ENCODE measurements around the gene TSPAN5. TPM values are rescaled to one million over a fixed set of nuclear protein-coding genes. Genes with fewer than 3 reads are reported as not detected.

Gene TSPAN5
- total and polyA plus RNA-seq, 2 of the 4 experiments (the other 2 are of a cell fraction): 64.8 to 79.6 TPM

DNA sequence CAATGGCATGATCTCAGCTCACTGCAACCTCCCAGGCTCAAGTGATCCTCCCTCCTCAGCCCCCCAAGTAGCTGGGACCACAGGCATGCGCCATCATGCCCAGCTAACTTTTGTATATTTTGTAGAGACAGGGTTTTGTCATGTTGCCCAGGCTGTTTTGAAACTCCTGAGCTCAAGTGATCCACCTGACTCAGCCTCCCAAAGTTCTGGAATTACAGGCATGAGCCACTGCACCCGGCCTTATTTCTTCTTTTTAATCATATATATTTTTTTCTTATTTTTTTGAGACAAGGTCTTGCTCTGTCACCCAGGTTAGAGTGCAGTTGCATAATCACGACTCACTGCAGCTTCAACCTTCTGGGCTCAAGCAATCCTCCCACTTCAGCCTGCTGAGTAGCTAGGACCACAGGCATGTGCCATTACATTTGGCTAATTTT lies 184.0 kb downstream of the TSPAN5 start:
- Histone ChIP-seq H3K18ac (ENCODE audit: low read depth, low read length) (peak overlapping the region; percentile 19; the same call in 1 of the 2 replicates), H4K8ac (ENCODE audit: low read depth in 2 of 2, low read length in 2 of 2) (no peak overlapping the region), H3K27me3 (ENCODE audit: control insufficient read depth, insufficient read depth, low read length) (no peaks in the 10 kb centered on the region), H2AK9ac (replicated peaks; ENCODE audit: low read depth, low read length, poor library complexity) (no peak overlapping the region), H3K4me2 (ENCODE audit: low read depth, low read length) (no peak overlapping the region), H3K4me1 (ENCODE audit: control insufficient read depth, insufficient read depth, low read length) (peaks cover 6% of the 10 kb centered on the region), H3K56ac (ENCODE audit: extremely low read depth, insufficient read depth, low read length) (no peak overlapping the region), H4K91ac (ENCODE audit: insufficient read depth, low read depth, low read length) (no peak overlapping the region), H2BK20ac (ENCODE audit: low read depth, low read length) (peak overlapping the region; percentile 57; the same call in 1 of the 2 replicates), H3K9me1 (ENCODE audit: insufficient read depth, low read length) (peaks cover 21% of the 10 kb centered on the region), H3K79me1 (ENCODE audit: low read depth in 1 of 2, low read length in 2 of 2) (peaks cover 15 to 38% of the 10 kb centered on the region in 2 experiments), H3K36me3 (ENCODE audit: control insufficient read depth, insufficient read depth, low read length) (peaks cover 38% of the 10 kb centered on the region), H3K9me3 (ENCODE audit: control insufficient read depth, insufficient read depth, low read length) (no peaks in the 10 kb centered on the region), H3K27ac (ENCODE audit: insufficient read depth, low read length) (peak overlapping the region; percentile 70; the same call in 1 of the 2 replicates), H3K14ac (replicated peaks; ENCODE audit: low read depth, low read length) (peak overlapping the region; percentile 8; the same call in 1 of the 2 replicates), H2BK5ac (ENCODE audit: low read depth, low read length, poor library complexity, severe bottlenecking) (peak overlapping the region; percentile 66), H4K20me1 (ENCODE audit: insufficient read depth, low read length) (no peaks in the 10 kb centered on the region), H2BK15ac (ENCODE audit: low read depth, low read length) (peak overlapping the region; percentile 41; the same call in 1 of the 3 replicates), H3K4ac (ENCODE audit: low read depth, low read length) (peak overlapping the region; percentile 81), H2AFZ (replicated peaks; ENCODE audit: low read length, poor library complexity) (no peak overlapping the region), H4K5ac (ENCODE audit: low read depth, low read length) (no peak overlapping the region), H3K4me3 (ENCODE audit: insufficient read depth, low read depth, low read length) (no peak overlapping the region), H3K9ac (ENCODE audit: low read depth, low read length) (no peak overlapping the region), H2BK120ac (ENCODE audit: low read depth, low read length) (no peak overlapping the region; the same call in 1 of the 2 replicates), H2AK5ac (ENCODE audit: low read depth, low read length) (no peak overlapping the region; the same call in 1 of the 2 replicates), H3K23ac (ENCODE audit: low read depth, low read length) (no peak overlapping the region)
- ATAC-seq (ENCODE audit: low read depth) (peak; percentile 85), DNase-seq (peak; percentile 85)
- BruUV-seq (replicated peaks): no TSS peak
- dilution Hi-C loops (cut with HindIII; ENCODE audit: low sequenced_read_pairs, unreplicated experiment) (no loop called here), in situ Hi-C loops (cut with MboI; ENCODE audit: low sequenced_read_pairs) (loop anchor here (25.0 kb wide), 2 partner anchors 413 to 588 kb away; no protein-coding TSS in a partner anchor), intact Hi-C loops (cut with micrococcal nuclease) (no loop called here)
- no peak for TF ChIP-seq SMC3 (IDR thresholded peaks at IDR 0.05; ENCODE audit: low read depth, low read length)
- peak; percentile 35; the same call in 1 of the 2 replicates for TF ChIP-seq BHLHE40 (IDR thresholded peaks at IDR 0.05; ENCODE audit: low read depth, low read length)
- peak; percentile 89 for TF ChIP-seq CEBPB (IDR thresholded peaks at IDR 0.05; ENCODE audit: low read depth, low read length)
- TF ChIP-seq RCOR1 (IDR thresholded peaks at IDR 0.05; ENCODE audit: insufficient replicate concordance, low read length): no peak
- TF ChIP-seq MAZ (IDR thresholded peaks at IDR 0.05; ENCODE audit: borderline replicate concordance, low read depth, low read length): peak; percentile 36; the same call in 1 of the 2 replicates
- TF ChIP-seq MXI1 (IDR thresholded peaks at IDR 0.05; ENCODE audit: borderline replicate concordance, low read depth, low read length): no peak
- no peak for TF ChIP-seq CHD1 (IDR thresholded peaks at IDR 0.05; ENCODE audit: low read depth, low read length)
- TF ChIP-seq, protein P1, sequence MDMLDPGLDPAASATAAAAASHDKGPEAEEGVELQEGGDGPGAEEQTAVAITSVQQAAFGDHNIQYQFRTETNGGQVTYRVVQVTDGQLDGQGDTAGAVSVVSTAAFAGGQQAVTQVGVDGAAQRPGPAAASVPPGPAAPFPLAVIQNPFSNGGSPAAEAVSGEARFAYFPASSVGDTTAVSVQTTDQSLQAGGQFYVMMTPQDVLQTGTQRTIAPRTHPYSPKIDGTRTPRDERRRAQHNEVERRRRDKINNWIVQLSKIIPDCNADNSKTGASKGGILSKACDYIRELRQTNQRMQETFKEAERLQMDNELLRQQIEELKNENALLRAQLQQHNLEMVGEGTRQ (IDR thresholded peaks at IDR 0.05; ENCODE audit: low read depth, low read length): no peak
- TF ChIP-seq, protein P2, sequence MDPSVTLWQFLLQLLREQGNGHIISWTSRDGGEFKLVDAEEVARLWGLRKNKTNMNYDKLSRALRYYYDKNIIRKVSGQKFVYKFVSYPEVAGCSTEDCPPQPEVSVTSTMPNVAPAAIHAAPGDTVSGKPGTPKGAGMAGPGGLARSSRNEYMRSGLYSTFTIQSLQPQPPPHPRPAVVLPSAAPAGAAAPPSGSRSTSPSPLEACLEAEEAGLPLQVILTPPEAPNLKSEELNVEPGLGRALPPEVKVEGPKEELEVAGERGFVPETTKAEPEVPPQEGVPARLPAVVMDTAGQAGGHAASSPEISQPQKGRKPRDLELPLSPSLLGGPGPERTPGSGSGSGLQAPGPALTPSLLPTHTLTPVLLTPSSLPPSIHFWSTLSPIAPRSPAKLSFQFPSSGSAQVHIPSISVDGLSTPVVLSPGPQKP (IDR thresholded peaks at IDR 0.05; ENCODE audit: borderline replicate concordance, low read depth, low read length): no peak
- TF ChIP-seq, protein P3, sequence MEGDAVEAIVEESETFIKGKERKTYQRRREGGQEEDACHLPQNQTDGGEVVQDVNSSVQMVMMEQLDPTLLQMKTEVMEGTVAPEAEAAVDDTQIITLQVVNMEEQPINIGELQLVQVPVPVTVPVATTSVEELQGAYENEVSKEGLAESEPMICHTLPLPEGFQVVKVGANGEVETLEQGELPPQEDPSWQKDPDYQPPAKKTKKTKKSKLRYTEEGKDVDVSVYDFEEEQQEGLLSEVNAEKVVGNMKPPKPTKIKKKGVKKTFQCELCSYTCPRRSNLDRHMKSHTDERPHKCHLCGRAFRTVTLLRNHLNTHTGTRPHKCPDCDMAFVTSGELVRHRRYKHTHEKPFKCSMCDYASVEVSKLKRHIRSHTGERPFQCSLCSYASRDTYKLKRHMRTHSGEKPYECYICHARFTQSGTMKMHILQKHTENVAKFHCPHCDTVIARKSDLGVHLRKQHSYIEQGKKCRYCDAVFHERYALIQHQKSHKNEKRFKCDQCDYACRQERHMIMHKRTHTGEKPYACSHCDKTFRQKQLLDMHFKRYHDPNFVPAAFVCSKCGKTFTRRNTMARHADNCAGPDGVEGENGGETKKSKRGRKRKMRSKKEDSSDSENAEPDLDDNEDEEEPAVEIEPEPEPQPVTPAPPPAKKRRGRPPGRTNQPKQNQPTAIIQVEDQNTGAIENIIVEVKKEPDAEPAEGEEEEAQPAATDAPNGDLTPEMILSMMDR (conservative IDR thresholded peaks at IDR 0.05; ENCODE audit: low read depth, low read length): no peak
- no peak for TF ChIP-seq POLR2A (IDR thresholded peaks at IDR 0.05; ENCODE audit: low read depth, low read length)
- no peak for TF ChIP-seq NFE2L2 (IDR thresholded peaks at IDR 0.05; ENCODE audit: low read depth, low read length)
- peak; percentile 15; the same call in 1 of the 2 replicates for TF ChIP-seq FOS (IDR thresholded peaks at IDR 0.05; ENCODE audit: low read depth, low read length)
- POLR2A ChIA-PET (ENCODE audit: unreplicated experiment): no interaction called here
- WGBS, 2 experiments (ENCODE audit: extremely low coverage in 2 of 2, insufficient read length in 1 of 2): no CpG with 5 or more reads among the region's 3 CpGs
- CTCF ChIA-PET: no interaction called here

All from IMR-90 (cell line).